ENCODE measurements around the gene SLC4A11.

Gene SLC4A11

GRCh38 chr20:3180319-3180718, 58.7 kb downstream of the SLC4A11 start:
- H3K23ac ChIP-seq (ENCODE audit: low read depth, low read length, poor library complexity), result no peak overlapping the region
- H4K8ac ChIP-seq (ENCODE audit: low read depth, low read length), result no peak overlapping the region
- H3K14ac ChIP-seq (ENCODE audit: low read length), result no peak overlapping the region
- H3K79me1 ChIP-seq (ENCODE audit: low read depth, low read length), result no peaks in the 10 kb centered on the region
- no peak overlapping the region for H3K18ac ChIP-seq (ENCODE audit: low read length)
- no peak overlapping the region for H4K91ac ChIP-seq (ENCODE audit: low read depth, low read length, poor library complexity)
- H3K4ac ChIP-seq (ENCODE audit: low read length), result no peak overlapping the region
- no CpG with 5 or more reads among the region's 4 CpGs for WGBS, 2 donors (ENCODE audit: extremely low coverage in 2 of 2, insufficient read length in 2 of 2, insufficient replicate concordance in 1 of 2)
- H2BK5ac ChIP-seq (ENCODE audit: low read length), result no peak overlapping the region
- H2AFZ ChIP-seq (ENCODE audit: low read length), result no peak overlapping the region
- H2BK15ac ChIP-seq (ENCODE audit: low read length), result no peak overlapping the region
- no peaks in the 10 kb centered on the region for H3K27me3 ChIP-seq (ENCODE audit: control insufficient read depth in 3 of 3, insufficient read depth in 3 of 3, low read depth in 1 of 3, low read length in 3 of 3)
- H3K27ac ChIP-seq (replicated peaks; ENCODE audit: low read length), result no peak overlapping the region
- H2BK12ac ChIP-seq (ENCODE audit: low read length), result peak overlapping the region; percentile 41
- no peak overlapping the region for H2AK5ac ChIP-seq (ENCODE audit: low read depth, low read length)
- DNase-seq (ENCODE audit: low spot score), result no peak
- no peak overlapping the region for H3K4me2 ChIP-seq (ENCODE audit: insufficient read depth, low read length, poor library complexity, severe bottlenecking)
- peaks cover 0 to 3% of the 10 kb centered on the region in 2 donors for H3K4me1 ChIP-seq (ENCODE audit: control insufficient read depth in 2 of 2, insufficient read depth in 1 of 2, low read depth in 1 of 2, low read length in 2 of 2)
- H3K36me3 ChIP-seq (replicated peaks in 1 of 2; ENCODE audit: control insufficient read depth in 2 of 2, insufficient read depth in 2 of 2, low read length in 2 of 2), result peaks cover 0 to 1% of the 10 kb centered on the region in 2 donors
- H3K9ac ChIP-seq (ENCODE audit: low read depth, low read length, poor library complexity), result no peak overlapping the region
- no peak overlapping the region for H3K4me3 ChIP-seq (ENCODE audit: low read length in 2 of 2)
- no peaks in the 10 kb centered on the region for H3K9me3 ChIP-seq (replicated peaks in 1 of 2; ENCODE audit: control insufficient read depth in 2 of 2, insufficient read depth in 1 of 2, low read depth in 1 of 2, low read length in 2 of 2)
- H2BK120ac ChIP-seq (ENCODE audit: low read depth, low read length), result no peak overlapping the region

GRCh38 chr20:3177746-3178485, 61.1 kb downstream of the SLC4A11 start:
- no peak overlapping the region for H4K91ac ChIP-seq (ENCODE audit: low read depth, low read length, poor library complexity)
- H3K9me3 ChIP-seq (replicated peaks in 1 of 2; ENCODE audit: control insufficient read depth in 2 of 2, insufficient read depth in 1 of 2, low read depth in 1 of 2, low read length in 2 of 2), result no peaks in the 10 kb centered on the region
- H2BK5ac ChIP-seq (ENCODE audit: low read length), result no peak overlapping the region
- no peak overlapping the region for H3K9ac ChIP-seq (ENCODE audit: low read depth, low read length, poor library complexity)
- H3K4ac ChIP-seq (ENCODE audit: low read length), result no peak overlapping the region
- peaks cover 0 to 7% of the 10 kb centered on the region in 2 donors for H3K4me1 ChIP-seq (ENCODE audit: control insufficient read depth in 2 of 2, insufficient read depth in 1 of 2, low read depth in 1 of 2, low read length in 2 of 2)
- H2BK12ac ChIP-seq (ENCODE audit: low read length), result no peak overlapping the region
- H3K27me3 ChIP-seq (ENCODE audit: control insufficient read depth in 3 of 3, insufficient read depth in 3 of 3, low read depth in 1 of 3, low read length in 3 of 3), result no peaks in the 10 kb centered on the region
- H3K27ac ChIP-seq (replicated peaks; ENCODE audit: low read length), result no peak overlapping the region
- no peak overlapping the region for H2BK15ac ChIP-seq (ENCODE audit: low read length)
- no peak overlapping the region for H2AK5ac ChIP-seq (ENCODE audit: low read depth, low read length)
- H3K36me3 ChIP-seq (replicated peaks in 1 of 2; ENCODE audit: control insufficient read depth in 2 of 2, insufficient read depth in 2 of 2, low read length in 2 of 2), result no peaks in the 10 kb centered on the region
- H4K8ac ChIP-seq (ENCODE audit: low read depth, low read length), result no peak overlapping the region
- no peak overlapping the region for H3K4me2 ChIP-seq (ENCODE audit: insufficient read depth, low read length, poor library complexity, severe bottlenecking)
- H2AFZ ChIP-seq (ENCODE audit: low read length), result no peak overlapping the region
- no peaks in the 10 kb centered on the region for H3K79me1 ChIP-seq (ENCODE audit: low read depth, low read length)
- DNase-seq (ENCODE audit: low spot score), result no peak
- H3K14ac ChIP-seq (ENCODE audit: low read length), result no peak overlapping the region
- no peak overlapping the region for H3K23ac ChIP-seq (ENCODE audit: low read depth, low read length, poor library complexity)
- H3K18ac ChIP-seq (ENCODE audit: low read length), result no peak overlapping the region
- no CpG with 5 or more reads among the region's 8 CpGs for WGBS, 2 donors (ENCODE audit: extremely low coverage in 2 of 2, insufficient read length in 2 of 2, insufficient replicate concordance in 1 of 2)
- no peak overlapping the region for H3K4me3 ChIP-seq (ENCODE audit: low read length in 2 of 2)
- no peak overlapping the region for H2BK120ac ChIP-seq (ENCODE audit: low read depth, low read length)

All from neuronal stem cell (in vitro differentiated cells).